GM18873 (cell line): ENCODE results near the gene ANKFN1.

Experiments
- ATAC-seq: cut with Tn5 transposase; IDR thresholded peaks from one replicate; pipeline ENCODE4 v1.9.1; 2021; ENCODE audit warnings: mild to moderate bottlenecking, moderate library complexity, moderate number of reproducible peaks; ENCODE audit not compliant: unreplicated experiment, low FRiP score

Gene ANKFN1

GRCh38 chr17:56177361-56177760, 24.1 kb downstream of the ANKFN1 start:
- no peak for ATAC-seq

DNA sequence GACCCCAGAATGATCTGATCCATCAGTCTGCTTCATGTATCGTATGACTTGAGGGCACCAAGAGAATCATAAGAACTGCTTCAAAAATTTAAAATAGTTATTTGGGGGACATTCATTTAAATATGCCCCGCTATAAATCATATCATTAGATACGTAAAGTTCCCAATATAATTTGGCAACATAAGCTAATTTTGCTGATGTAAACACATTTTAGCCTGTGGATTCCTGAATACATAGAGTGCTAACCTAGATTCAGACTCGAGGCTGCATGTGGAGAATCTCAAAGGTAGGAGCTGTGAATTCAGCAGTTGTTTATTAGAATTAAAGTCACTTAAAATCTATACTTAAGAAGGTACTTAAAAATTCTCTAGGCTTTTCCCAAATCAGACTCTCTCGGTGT, 24.9 kb downstream of the ANKFN1 start:
- ATAC-seq = no peak

DNA sequence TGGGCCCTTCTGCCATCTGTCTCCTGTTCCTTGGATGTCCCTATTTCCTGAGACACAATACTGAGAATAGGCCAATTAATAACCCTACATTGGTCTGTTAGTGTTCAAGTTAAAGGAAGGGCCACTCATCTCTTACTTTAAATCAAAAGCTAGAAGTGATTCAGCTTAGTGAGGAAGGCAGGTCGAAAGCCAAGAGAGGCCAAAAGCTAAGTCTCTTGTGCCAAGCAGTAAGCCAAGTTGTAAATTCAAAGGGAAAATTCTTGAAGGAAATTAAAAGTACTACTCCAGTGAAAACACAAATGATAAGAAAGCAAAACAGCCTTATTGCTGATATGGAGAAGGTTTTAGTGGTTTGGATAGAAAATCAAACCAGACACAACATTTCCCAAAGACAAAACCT, 28.8 kb downstream of the ANKFN1 start:
- ATAC-seq = no peak

GRCh38 chr17:56184650-56185049, 31.4 kb downstream of the ANKFN1 start:
- no peak for ATAC-seq

GRCh38 chr17:56185491-56186221, 32.4 kb downstream of the ANKFN1 start:
- ATAC-seq = no peak

DNA sequence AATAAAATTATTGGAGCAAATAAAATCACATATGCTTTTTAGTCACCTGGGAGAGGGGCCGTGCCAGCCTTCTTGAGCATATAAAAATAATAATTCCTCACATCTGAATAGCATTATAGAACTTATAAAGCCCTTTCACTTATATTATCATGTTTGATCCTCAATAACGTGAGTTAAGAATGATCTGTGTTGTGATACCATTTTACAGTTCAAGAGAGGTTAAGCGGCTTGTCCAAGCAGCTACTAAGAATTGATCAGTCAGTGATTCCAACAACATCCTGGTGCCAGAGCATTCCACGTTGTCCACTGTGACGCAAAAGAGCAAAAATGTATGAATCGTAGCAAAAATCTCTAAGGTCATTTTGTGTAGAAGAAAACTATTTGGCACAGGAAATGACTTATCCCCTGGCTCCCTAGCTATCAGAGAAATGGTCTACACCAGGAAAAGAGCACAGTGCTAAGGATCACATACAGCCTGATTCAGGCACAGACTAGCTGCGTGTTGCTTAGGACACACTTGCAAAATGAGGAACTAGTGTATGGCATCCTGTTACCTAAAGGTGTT, 33.0 kb downstream of the ANKFN1 start:
- no peak for ATAC-seq

GRCh38 chr17:56203430-56203829, 50.2 kb downstream of the ANKFN1 start:
- no peak for ATAC-seq

- ATAC-seq = no peak
Observed at GRCh38 chr17:56206351-56206750, 53.1 kb downstream of the ANKFN1 start.

DNA sequence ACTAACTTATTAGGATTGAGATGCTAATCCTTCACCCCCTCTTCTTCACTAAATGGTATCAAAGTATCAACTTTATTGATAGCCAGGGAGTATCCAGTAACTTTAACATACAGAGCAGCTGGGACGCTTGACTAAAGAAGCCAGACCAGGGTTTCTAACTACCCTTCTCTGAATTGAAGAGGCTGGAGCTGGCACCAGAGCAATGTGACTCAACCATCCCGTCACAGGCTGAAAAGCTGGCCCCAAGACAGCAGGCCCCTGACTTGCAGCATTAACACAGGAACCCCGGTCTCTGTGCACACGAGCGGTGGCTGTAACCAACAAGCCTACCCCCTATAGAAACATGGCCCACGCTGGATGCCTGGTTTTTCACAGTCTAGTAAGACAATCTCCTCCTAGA, 59.8 kb downstream of the ANKFN1 start:
- ATAC-seq = no peak

DNA sequence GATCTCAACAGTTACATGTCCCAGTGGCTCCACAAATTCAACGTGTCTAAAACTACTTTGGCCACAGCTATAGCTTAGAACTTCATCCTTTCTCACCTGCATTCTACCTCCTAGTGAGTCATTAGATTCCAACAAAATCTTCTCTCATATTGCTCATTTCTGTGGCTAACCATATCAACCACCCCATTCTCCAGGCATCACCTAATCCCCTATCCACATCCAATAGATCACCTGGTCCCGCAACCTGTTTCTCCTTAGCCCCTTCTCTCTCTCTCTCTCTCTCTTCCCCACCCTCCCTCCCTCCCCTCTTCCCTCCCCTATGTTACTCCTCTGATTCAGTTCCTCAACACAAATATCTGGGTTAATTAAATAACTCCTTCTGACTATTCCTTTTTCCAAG, 64.6 kb downstream of the ANKFN1 start:
- no peak for ATAC-seq

GRCh38 chr17:56222255-56222654, 69.0 kb downstream of the ANKFN1 start:
- ATAC-seq = no peak

DNA sequence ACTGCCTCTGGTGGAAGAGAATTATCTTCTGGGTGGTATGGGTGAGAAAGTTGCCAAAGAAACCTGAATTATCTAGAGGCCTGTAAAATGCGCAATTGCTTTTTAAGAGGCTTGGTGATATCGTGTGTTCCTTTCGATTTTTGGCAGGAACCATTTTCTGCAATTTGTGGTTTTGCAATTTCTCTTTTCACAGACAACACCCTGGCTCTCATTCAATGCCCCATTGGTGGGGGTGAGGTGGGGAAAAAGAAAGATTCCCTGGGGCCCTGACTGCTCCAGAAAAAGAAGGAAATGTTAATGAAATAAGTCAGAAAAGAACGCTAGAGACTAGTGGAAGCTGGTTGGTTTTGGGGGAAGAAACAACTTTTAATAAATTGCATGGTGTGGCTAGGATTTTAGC, 77.4 kb downstream of the ANKFN1 start:
- no peak for ATAC-seq

GRCh38 chr17:56231252-56231651, 78.0 kb downstream of the ANKFN1 start:
- no peak for ATAC-seq

GRCh38 chr17:56231693-56232092, 78.4 kb downstream of the ANKFN1 start:
- ATAC-seq = no peak

DNA sequence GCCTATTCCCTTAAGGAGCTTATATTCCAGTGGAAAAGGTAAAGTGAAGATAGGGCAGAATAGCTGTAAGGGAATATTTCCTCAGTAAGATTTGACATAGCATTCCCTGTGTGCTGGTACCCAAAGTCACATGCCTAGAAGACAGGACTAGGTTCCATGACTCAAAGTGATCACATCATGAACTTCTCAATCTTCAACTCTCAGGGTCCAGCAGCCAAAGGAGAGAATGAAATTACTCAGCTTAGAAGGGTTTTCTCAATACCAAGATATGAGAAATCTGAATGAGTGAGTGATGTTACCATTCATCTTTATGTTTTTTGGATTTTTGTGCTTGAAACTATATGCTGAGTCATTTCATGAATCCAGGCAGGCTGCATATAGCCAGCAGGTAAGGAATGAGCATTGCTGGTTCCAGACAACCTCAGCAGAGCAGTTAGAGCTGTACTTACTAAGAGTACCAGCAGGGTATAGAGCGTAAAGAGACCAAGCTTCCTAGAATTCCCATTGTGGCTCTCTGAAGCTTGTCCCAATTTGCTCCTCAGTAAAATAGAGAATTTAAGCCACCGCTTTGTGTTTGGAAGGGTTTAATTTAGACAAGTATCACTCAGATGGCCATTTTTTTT, 91.1 kb downstream of the ANKFN1 start:
- no peak for ATAC-seq

GRCh38 chr17:56247816-56248215, 94.5 kb downstream of the ANKFN1 start:
- no peak for ATAC-seq

- ATAC-seq = no peak
Observed at GRCh38 chr17:56257075-56257474, 103.8 kb downstream of the ANKFN1 start.

DNA sequence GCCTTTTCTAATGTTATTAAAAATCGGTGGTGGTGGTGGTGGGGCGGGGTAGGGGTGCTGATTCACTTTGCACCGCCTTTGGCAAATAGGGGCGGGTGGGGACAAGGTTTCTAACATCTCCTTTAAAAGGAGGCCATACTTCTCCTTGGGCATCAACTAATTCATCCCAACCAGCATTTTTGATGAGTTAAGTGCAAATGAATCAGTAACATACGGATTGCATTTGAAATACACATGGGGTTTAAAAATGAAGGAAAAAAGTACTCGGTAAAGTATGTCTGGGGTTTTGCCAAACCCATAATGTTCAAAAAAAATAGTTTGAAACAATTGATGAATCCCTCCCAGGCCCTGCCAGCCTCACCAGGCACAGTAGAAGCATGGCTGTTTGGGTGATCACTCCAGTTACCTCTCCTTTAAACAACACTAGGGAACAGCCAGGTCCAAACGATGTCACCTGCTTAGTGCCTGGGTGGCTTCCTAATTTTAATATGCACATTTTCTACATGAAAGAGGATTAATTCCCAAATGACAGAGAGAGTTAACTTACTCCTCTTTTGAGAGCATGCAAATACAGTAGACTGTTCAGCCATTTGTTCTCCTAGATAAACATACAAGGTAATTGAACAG, 107.2 kb downstream of the ANKFN1 start:
- no peak for ATAC-seq

GRCh38 chr17:56262803-56263202, 109.5 kb downstream of the ANKFN1 start:
- no peak for ATAC-seq

GRCh38 chr17:56269556-56270389, 116.5 kb downstream of the ANKFN1 start:
- no peak for ATAC-seq

DNA sequence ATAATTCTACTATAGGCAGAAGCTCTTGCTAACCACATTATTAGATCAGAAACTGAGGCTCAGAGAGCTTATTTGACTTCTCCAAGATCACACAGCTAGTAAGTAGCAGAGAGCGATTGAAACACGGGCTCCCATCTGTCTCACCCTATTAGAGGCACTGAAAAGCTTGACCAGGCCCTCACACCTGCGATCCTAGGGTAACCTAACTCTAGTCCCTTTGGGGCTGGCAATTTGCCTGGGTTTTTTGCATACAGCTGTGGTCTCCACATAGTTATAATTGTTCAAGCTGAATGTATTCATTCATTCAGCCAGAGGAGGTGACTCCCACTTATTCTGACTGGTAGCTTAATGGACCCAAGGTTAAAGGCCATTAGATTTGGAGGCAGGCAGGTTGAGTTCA, 121.2 kb downstream of the ANKFN1 start:
- ATAC-seq = no peak
